Vagina (tissue), 2 donors: ENCODE data around the gene AP1G2.

Experiments used
- CTCF ChIP-seq, 3 experiments: fragments of 450-650 bp in 2 of 3; fragments of 200-600 bp in 1 of 3; sonication (generic) in 1 of 3; IDR thresholded peaks; one replicate each; pipeline ENCODE4 v1.5.1; 2017 to 2019; ENCODE audit warnings: antibody characterized with exemption in 3 of 3, mild to moderate bottlenecking in 2 of 3, moderate library complexity in 2 of 3
- POLR2A ChIP-seq, 2 donors: fragments of 450-650 bp; IDR thresholded peaks; one replicate each; pipeline ENCODE4 v1.6.1; 2017; ENCODE audit warnings: antibody characterized with exemption in 2 of 2, mild to moderate bottlenecking in 2 of 2, moderate library complexity in 2 of 2
- POLR2AphosphoS5 ChIP-seq, 2 donors: sonication (generic); formaldehyde crosslinking; IDR thresholded peaks; one replicate each; pipeline ENCODE4 v1.9.0; 2017; ENCODE audit warnings: antibody characterized with exemption in 2 of 2, mild to moderate bottlenecking in 2 of 2, low read depth in 1 of 2; ENCODE audit not compliant: insufficient read depth in 1 of 2

GRCh38 chr14:23514644-23514957 lies 53.0 kb downstream of the AP1G2 start:
- TF ChIP-seq CTCF (IDR thresholded peaks at IDR 0.05) (no peak), POLR2AphosphoS5 (IDR thresholded peaks at IDR 0.05; ENCODE audit: insufficient read depth in 1 of 2, low read depth in 1 of 2) (no peak), POLR2A (IDR thresholded peaks at IDR 0.05) (no peak)
